GM18519 (cell line): ENCODE measurements around the gene SEMA5B.
A peak's percentile ranks its signal among the peaks of the same experiment; 100 is the strongest.

Experiments used
- ATAC-seq: cut with Tn5 transposase; IDR thresholded peaks from one replicate; pipeline ENCODE4 v1.9.1; 2021; ENCODE audit warnings: mild to moderate bottlenecking, moderate library complexity; ENCODE audit not compliant: unreplicated experiment, low FRiP score

SEMA5B gene

GRCh38 chr3:122908251-122908650 is 119.3 kb downstream of the SEMA5B start:
- no peak for ATAC-seq

GRCh38 chr3:122907471-122907870 is 120.1 kb downstream of the SEMA5B start:
- no peak for ATAC-seq

GRCh38 chr3:122903171-122903570 is 124.4 kb downstream of the SEMA5B start:
- ATAC-seq, result no peak

- ATAC-seq, result no peak
Observed at GRCh38 chr3:122902326-122902725, 125.2 kb downstream of the SEMA5B start.

GRCh38 chr3:122898298-122898697 is 129.3 kb downstream of the SEMA5B start:
- ATAC-seq, result no peak

GRCh38 chr3:122893754-122894668 is 133.6 kb downstream of the SEMA5B start:
- no peak for ATAC-seq

DNA sequence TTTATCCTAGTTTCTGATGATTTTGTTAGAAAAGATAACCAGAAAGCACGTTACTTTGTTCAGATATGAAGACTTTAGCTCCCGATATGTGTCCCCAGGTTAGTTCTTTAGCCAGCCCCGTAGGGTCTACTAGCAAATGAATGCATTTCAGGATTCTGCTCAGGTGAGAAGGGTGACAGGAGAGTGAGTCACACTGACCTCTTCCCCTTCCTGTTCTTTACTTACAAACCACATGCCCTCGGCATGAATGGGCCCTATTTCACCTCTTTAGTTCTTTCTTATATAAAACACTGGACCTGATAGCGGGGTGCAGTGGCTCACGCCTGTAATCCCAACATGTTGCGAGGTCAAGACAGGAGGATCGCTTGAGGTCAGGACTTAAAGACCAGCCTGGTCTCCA is 134.3 kb downstream of the SEMA5B start:
- ATAC-seq, result no peak

DNA sequence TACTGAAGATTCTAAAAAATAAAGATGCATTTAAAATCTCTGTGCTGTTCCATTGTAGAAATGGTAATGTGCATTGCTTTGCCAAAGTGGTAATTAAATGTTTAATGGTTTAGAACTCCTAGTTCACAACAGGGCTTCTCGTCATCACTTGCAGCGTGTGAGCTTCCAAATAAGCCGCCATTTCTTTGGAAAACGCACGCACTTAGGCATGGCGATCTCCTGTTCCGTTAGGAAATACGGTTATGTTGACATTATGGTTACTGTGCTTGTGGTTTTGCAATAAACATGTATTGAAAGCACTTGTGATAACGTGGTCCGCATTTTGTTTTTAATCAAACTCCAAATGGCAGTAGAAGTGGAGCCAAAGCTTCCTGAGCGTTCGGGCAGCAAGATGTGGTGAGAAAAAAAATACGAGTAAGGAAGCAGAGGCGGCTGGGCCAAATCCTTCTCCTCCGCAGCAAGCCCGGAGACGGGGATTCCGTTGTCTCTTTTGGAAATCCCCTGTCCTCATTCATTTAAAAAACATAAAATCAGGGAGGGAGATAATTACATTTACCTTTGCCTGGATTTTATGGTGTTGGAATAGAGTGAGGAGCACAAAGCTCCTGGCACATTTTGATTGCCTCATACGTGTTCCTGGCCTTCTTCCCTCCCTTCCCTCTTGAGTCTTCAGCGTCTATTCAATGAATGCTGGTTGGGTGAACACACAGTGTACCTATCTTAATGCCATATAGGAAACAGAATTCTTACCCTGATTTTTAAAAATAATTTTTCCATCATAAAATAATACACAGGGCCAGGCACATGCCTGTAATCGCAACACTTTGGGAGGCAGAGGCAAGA is 135.2 kb downstream of the SEMA5B start:
- ATAC-seq, result no peak

DNA sequence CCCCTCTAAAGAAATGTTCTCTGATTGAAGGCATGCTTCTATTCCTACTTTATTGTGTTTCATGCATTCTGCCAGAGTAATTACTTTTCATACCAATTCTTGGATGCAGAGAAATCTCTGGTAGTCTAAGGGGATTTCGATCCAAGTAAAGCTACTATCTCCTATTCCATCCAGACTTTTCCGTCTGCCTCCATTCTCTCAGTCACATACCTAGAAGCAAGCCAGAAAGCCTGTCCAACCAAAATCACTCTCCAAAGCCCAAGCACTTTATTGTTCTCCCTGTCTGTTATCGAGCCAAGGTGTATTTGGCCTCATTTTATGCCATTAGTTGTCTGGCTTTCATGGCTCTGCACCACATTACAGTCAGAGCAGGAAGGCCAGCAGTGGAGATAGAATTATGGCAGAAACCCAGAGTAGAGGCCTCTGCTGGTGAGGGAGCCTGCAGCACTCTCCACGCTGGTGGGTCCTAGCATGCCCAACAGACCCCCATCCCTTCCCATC is 136.8 kb downstream of the SEMA5B start:
- no peak for ATAC-seq

DNA sequence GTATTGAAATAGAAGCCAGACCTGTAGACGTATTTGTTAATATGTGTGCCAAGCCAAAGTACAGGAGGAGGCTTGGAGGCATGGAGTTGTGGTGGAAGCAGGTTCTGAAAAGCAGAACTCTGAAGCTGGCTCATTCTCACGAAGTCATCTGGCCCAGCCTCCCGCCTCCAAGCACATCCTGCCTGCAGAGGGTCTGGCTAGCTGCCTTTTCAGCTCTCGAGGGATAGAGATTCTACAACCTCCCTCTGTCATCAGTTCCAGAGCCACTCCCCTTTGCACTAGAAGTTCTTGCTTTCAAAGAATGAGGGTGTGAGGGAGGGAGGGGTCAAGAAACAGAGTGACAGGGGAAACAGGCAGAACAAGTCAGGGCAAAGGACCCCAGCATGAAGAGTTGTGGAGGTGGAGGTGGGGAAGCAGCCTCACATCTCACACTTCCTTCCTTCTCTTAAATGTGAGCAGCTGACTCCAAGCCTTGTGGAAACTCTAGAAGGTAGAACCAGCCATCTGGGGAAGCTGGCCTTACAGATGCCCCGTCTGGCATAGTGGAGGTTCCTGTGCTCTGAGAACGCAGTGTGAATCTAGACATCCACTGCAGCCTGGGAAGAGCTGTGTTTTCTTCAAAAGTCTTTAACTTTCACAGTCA is 137.4 kb downstream of the SEMA5B start:
- peak; percentile 40 for ATAC-seq

- ATAC-seq, result no peak
Observed at GRCh38 chr3:122886946-122887345, 140.6 kb downstream of the SEMA5B start.

DNA sequence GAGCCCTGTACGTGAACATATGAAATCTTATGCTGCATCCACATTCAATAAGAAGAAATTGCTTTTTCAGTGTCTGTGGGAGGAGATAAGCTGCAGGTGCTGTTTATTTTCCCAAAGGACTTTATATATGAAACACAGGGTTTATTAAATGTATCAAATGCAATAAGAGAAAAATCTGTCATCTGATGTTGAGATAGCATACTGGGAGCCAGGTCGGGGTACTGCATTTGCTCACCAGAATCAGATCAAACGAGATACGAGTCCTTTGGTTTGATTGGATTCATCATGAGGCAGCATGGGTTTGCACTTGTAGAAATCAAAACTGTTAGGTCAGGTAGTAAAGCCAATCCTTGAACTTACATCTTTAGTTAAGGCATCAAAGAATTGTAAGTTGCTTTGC is 141.3 kb downstream of the SEMA5B start:
- no peak for ATAC-seq

DNA sequence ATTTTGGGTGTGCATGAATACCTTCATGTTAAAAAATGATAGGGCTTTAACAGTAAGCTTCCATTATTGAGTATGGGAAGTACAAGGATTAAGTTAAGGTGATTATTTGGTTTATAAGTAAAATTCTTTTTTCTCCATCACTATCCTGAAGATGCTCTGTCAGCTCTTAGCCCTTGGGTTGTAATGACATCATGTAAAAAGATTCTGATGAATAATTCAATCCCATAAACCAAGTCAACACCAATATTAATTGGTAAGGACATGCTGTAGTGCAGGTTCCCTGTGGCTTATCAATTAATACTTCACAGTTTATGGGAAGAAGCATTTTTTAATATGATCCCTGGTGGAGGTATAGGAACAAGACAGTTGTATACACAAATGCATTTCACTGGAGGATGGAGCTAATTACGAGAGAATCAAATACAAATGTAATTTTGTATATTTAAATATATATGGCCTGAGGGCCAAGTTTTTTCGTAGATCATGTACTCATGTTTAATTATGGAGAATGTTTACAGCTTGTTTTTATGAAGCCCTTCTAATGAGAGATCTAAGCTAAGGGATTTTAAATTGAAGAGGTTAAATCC is 145.1 kb downstream of the SEMA5B start:
- no peak for ATAC-seq

GRCh38 chr3:122880624-122881023 is 146.9 kb downstream of the SEMA5B start:
- no peak for ATAC-seq

DNA sequence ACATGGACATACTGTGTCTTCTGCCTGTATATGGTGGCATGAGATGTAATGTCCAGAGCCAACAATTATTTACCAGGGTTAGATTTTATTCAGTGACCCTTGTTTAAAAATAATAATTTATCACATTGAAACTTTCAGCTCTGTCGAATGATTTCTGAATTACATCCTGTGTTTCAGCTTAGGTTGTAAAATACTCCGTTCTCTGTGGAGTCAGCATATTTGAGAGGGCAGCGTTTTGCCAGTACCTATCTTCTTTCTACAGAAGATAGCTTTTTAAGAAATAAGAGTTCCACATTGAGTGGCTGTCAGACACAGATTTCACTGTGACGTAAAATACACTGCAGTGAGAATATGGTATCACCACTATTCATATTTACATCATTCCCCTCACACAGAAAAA is 147.4 kb downstream of the SEMA5B start:
- no peak for ATAC-seq

DNA sequence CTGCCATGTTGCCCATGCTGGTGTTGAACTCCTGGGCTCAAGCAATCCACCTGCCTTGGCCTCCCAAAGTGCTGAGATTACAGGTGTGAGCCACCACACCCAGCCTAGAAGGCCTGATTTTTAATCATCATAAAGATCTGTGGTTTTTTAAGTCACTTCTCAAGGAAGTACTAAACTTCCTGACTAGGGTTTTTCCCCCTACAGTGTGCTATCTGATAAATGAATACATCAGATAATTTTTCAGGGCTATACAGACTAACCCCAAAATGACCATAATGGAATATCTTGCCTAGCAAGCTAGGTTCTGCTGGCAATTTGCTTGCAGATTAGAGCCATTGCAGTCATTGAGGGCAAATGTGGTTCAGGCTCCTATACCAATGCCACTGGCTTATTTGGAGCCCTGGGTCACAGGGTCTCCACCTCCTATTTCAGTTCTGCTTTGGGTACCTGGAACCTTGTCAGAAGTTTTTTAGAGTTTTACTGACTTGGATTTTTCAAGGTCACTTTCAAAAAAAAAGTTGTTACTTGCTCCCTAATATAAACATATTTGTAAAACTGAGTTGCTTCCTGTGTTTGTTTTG is 151.9 kb downstream of the SEMA5B start:
- ATAC-seq, result no peak

DNA sequence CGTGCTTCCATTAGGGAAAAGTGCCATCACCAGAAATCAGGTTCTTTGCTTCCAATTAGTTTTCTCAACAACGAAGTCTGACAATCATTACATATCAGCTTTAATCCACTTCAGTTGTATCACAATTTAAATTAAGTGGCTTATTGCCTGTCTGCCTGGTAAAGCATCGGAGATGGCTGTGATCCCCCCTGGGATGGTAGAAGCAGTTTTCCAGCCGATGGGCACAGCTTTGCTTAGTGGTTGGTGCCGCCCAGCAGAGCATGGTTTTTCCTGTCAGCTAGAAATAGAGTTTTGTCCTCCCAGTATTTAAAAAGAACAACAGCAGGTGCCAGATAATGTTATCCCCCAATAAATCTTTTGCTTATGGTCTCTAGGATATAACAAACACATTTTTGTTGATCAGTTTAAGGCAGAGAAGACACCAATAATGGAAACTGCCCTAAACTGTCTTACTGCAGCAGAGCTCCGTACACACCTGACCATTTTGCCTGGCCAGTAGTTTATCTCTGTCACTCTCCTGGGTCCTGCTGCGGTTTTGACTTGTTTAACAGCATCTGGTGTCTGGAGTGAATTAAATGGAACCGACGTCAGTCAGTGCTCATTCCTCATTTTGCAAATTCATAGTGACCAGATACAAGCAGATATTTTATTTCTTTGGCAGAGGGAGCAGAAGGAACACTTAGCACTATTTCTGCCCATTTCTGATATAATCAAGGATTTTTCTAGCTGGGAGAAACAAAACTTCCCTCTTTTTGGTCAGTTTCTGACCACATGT is 153.6 kb downstream of the SEMA5B start:
- ATAC-seq, result no peak

- ATAC-seq, result no peak
Observed at GRCh38 chr3:122868322-122868721, 159.2 kb downstream of the SEMA5B start.

DNA sequence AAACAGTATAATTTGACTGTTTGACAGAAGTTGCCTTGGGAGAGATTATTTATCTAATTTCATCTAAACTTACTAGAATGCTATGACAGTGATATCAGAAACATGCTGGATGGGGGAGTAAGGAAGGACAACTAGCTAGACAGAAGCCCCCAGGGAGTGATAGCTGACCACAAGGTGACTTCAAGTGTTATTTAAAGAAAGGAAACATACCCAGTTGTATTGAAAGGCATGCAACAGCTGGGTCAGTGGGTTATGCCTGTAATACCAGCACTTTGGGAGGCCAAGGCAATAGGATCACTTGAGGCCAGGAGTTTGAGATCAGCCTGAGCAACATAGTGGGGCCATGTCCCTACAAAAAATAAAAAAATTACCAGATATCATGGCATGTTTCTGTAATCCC is 163.1 kb downstream of the SEMA5B start:
- ATAC-seq, result no peak
